HCT116 (cell line): Measurements from ENCODE around the gene C11orf52. TPM values are rescaled to one million over a fixed set of nuclear protein-coding genes. Genes with fewer than 3 reads are reported as not detected.

ENCODE experiments used
- ATAC-seq: fragments of 200-7000 bp; cut with Tn5 transposase; 2 replicates; pipeline ENCODE4 v1.9.1; 2020; ENCODE audit warnings: mild to moderate bottlenecking, moderate library complexity
- BruUV-seq: library from RNA; stranded (reverse); fragments of 400-500 nt; replicated peaks from 2 replicates; lab custom pipeline; 2021; lab: Mats Ljungman, UMichigan
- CTCF ChIA-PET: fragments of 300-600 bp; sonication (Branson Sonifier 250); formaldehyde crosslinking; loops from one replicate; lab custom pipeline; 2021; ENCODE audit warnings: antibody characterized with exemption; lab: Charles Lee
- POLR2A ChIA-PET: fragments of 300-600, 350-600 bp; sonication (Branson Sonifier 250); formaldehyde crosslinking; loops from one replicate; lab custom pipeline; 2021; ENCODE audit warnings: antibody characterized with exemption; lab: Charles Lee
- RAD21 ChIA-PET, 2 experiments: fragments of 300-600 bp; sonication (Branson Sonifier 250); formaldehyde crosslinking; loops; one replicate each; lab custom pipeline; 2023; ENCODE audit warnings: low total read pairs in 2 of 2; ENCODE audit not compliant: uncharacterized antibody in 2 of 2, unreplicated experiment in 2 of 2, low non-redundant PET in 1 of 2; lab: Charles Lee
- DNase-seq: peaks from one replicate; pipeline ENCODE4 v3.0.0-alpha.2; 2010; ENCODE audit warnings: low read depth, low spot score
- H2AFZ ChIP-seq: fragments of 200-600 bp; shearing (Covaris generic), sonication (generic); 2 replicates; pipeline ENCODE4 v1.6.1; 2017; ENCODE audit warnings: low read depth, mixed run types, mixed read lengths, antibody characterized with exemption, low read length; ENCODE audit not compliant: poor library complexity, severe bottlenecking
- H3K27ac ChIP-seq: 2 replicates; pipeline ENCODE4 v1.5.1; 2012; ENCODE audit warnings: low read depth, low read length
- H3K27me3 ChIP-seq: fragments of 200-600 bp; sonication (generic); 2 replicates; pipeline ENCODE4 v1.6.1; 2016; ENCODE audit warnings: mixed run types, low read length, mixed read lengths; ENCODE audit not compliant: insufficient read depth
- H3K36me3 ChIP-seq, 2 experiments: fragments of 200-500 bp in 1 of 2; fragments of 200-600 bp in 1 of 2; sonication (Bioruptor generic) in 1 of 2; sonication (generic) in 1 of 2; 2 replicates each; pipeline versions ENCODE4 v1.5.1 to v1.6.1; 2014 to 2016; ENCODE audit warnings: low read length in 2 of 2, inconsistent platforms in 1 of 2, mixed read lengths in 1 of 2, mixed run types in 1 of 2; ENCODE audit not compliant: insufficient read depth in 2 of 2, control insufficient read depth in 1 of 2
- H3K4me1 ChIP-seq, 2 experiments: fragments of 200-600 bp in 1 of 2; sonication (generic) in 1 of 2; 2 replicates each; pipeline versions ENCODE4 v1.5.1 to v1.6.1; 2012 to 2017; ENCODE audit warnings: low read length in 2 of 2, inconsistent platforms in 1 of 2, mild to moderate bottlenecking in 1 of 2, mixed read lengths in 1 of 2, mixed run types in 1 of 2, moderate library complexity in 1 of 2; ENCODE audit not compliant: insufficient read depth in 2 of 2, control insufficient read depth in 1 of 2
- H3K4me2 ChIP-seq: fragments of 200-600 bp; sonication (generic); 2 replicates; pipeline ENCODE4 v1.6.1; 2017; ENCODE audit warnings: mixed run types, low read length, mixed read lengths
- H3K4me3 ChIP-seq, 2 experiments: fragments of 200-600 bp in 1 of 2; sonication (generic) in 1 of 2; replicated peaks in 1 of 2; 2 replicates each; pipeline ENCODE4 v1.5.1; 2011 to 2016; ENCODE audit warnings: low read length in 2 of 2, control low read depth in 1 of 2, low read depth in 1 of 2, mild to moderate bottlenecking in 1 of 2, mixed read lengths in 1 of 2, mixed run types in 1 of 2
- H3K79me2 ChIP-seq: fragments of 200-600 bp; sonication (generic); 2 replicates; pipeline ENCODE4 v1.6.1; 2017; ENCODE audit warnings: mild to moderate bottlenecking, mixed run types, low read length, moderate library complexity, mixed read lengths; ENCODE audit not compliant: insufficient read depth
- H3K9ac ChIP-seq: fragments of 200-600 bp; sonication (generic); 2 replicates; pipeline ENCODE4 v1.6.1; 2016; ENCODE audit warnings: low read length, mixed read lengths
- H3K9me2 ChIP-seq: fragments of 200-600 bp; sonication (generic), shearing (Covaris generic); 2 replicates; pipeline ENCODE4 v1.6.1; 2017; ENCODE audit warnings: mixed run types, mild to moderate bottlenecking, moderate library complexity; ENCODE audit not compliant: insufficient read depth
- H3K9me3 ChIP-seq, 2 experiments: fragments of 200-500 bp in 1 of 2; fragments of 200-600 bp in 1 of 2; sonication (Bioruptor generic) in 1 of 2; sonication (generic) in 1 of 2; 2 replicates each; pipeline ENCODE4 v1.6.1; 2014 to 2017; ENCODE audit warnings: low read length in 2 of 2, mixed read lengths in 2 of 2, inconsistent platforms in 1 of 2, low read depth in 1 of 2, mild to moderate bottlenecking in 1 of 2, mixed run types in 1 of 2, moderate library complexity in 1 of 2; ENCODE audit not compliant: control insufficient read depth in 1 of 2, insufficient read depth in 1 of 2
- H4K20me1 ChIP-seq: fragments of 200-600 bp; sonication (generic), shearing (Covaris generic); 2 replicates; pipeline ENCODE4 v1.6.1; 2017; ENCODE audit warnings: mixed run types, mild to moderate bottlenecking, moderate library complexity; ENCODE audit not compliant: insufficient read depth
- ATF3 ChIP-seq: IDR thresholded peaks from 2 replicates; pipeline ENCODE4 v1.6.1; 2012
- CBX3 ChIP-seq: IDR thresholded peaks from 2 replicates; pipeline ENCODE4 v1.6.1; 2012; ENCODE audit warnings: low read depth
- CEBPB ChIP-seq: IDR thresholded peaks from 2 replicates; pipeline ENCODE4 v1.6.1; 2012; ENCODE audit warnings: low read depth
- CTCF ChIP-seq, 3 experiments: fragments of 200-600 bp in 1 of 3; sonication (generic) in 1 of 3; IDR thresholded peaks in 2 of 3; conservative IDR thresholded peaks in 1 of 3; 2 replicates each; pipeline ENCODE4 v1.5.1; 2012 to 2017; ENCODE audit warnings: low read depth in 2 of 3, low read length in 2 of 3, antibody characterized with exemption in 1 of 3, borderline replicate concordance in 1 of 3, control low read depth in 1 of 3, mild to moderate bottlenecking in 1 of 3, mixed read lengths in 1 of 3, mixed run types in 1 of 3, moderate library complexity in 1 of 3; ENCODE audit not compliant: insufficient read depth in 1 of 3
- EGR1 ChIP-seq: IDR thresholded peaks from 2 replicates; pipeline ENCODE4 v1.6.1; 2012; ENCODE audit warnings: low read depth
- ELF1 ChIP-seq: IDR thresholded peaks from 2 replicates; pipeline ENCODE4 v1.6.1; 2012; ENCODE audit warnings: low read depth, borderline replicate concordance
- EZH2 ChIP-seq: fragments of 200-600 bp; sonication (generic); IDR thresholded peaks from 2 replicates; pipeline ENCODE4 v1.6.1; 2017; ENCODE audit warnings: antibody characterized with exemption, mixed run types
- EZH2phosphoT487 ChIP-seq: fragments of 200-600 bp; IDR thresholded peaks from 2 replicates; pipeline ENCODE4 v1.6.1; 2018; ENCODE audit warnings: antibody characterized with exemption, borderline replicate concordance
- FOSL1 ChIP-seq: IDR thresholded peaks from 2 replicates; pipeline ENCODE4 v1.6.1; 2012; ENCODE audit warnings: low read depth
- JUND ChIP-seq: IDR thresholded peaks from 2 replicates; pipeline ENCODE4 v1.6.1; 2012
- MAX ChIP-seq: IDR thresholded peaks from 2 replicates; pipeline ENCODE4 v1.6.1; 2012
- POLR2AphosphoS5 ChIP-seq: IDR thresholded peaks from 2 replicates; pipeline ENCODE4 v1.6.1; 2011; ENCODE audit warnings: mild to moderate bottlenecking, low read depth, low read length, moderate library complexity
- RAD21 ChIP-seq: IDR thresholded peaks from 2 replicates; pipeline ENCODE4 v1.6.1; 2012; ENCODE audit warnings: low read depth, mild to moderate bottlenecking
- SIN3A ChIP-seq: IDR thresholded peaks from 2 replicates; pipeline ENCODE4 v1.6.1; 2012; ENCODE audit warnings: low read depth
- SP1 ChIP-seq: IDR thresholded peaks from 2 replicates; pipeline ENCODE4 v1.6.1; 2012; ENCODE audit warnings: low read depth
- SRF ChIP-seq: IDR thresholded peaks from 2 replicates; pipeline ENCODE4 v1.6.1; 2012; ENCODE audit warnings: low read depth
- ZBTB33 ChIP-seq: IDR thresholded peaks from 2 replicates; pipeline ENCODE4 v1.6.1; 2011; ENCODE audit warnings: mild to moderate bottlenecking, low read length, moderate library complexity; ENCODE audit not compliant: insufficient replicate concordance; ENCODE audit errors: extremely low read depth
- ZFX ChIP-seq: fragments of 450-650 bp; IDR thresholded peaks from 2 replicates; pipeline ENCODE4 v1.6.1; 2017
- intact Hi-C: fragments of 100-400 bp; cut with micrococcal nuclease; formaldehyde crosslinking; loops from 2 replicates; pipeline ENCODE4 v1.10.0; 2022
- total RNA-seq: library from RNA; stranded (reverse); gene quantifications from one replicate; pipeline ENCODE4 v1.2.1, GENCODE V29; 2021; ENCODE audit not compliant: unreplicated experiment
- TF ChIP-seq, protein P1 (sequence below): IDR thresholded peaks from 2 replicates; pipeline ENCODE4 v1.6.1; 2012; ENCODE audit warnings: low read depth

C11orf52 gene
- total RNA-seq, 1 experiment from 2014 or later = 4.6 TPM

GRCh38 chr11:111925953-111926352 is 7.2 kb downstream of the C11orf52 start:
- peak overlapping the region; percentile 80 for H3K4me2 ChIP-seq
- TF ChIP-seq FOSL1 (no peak), EZH2phosphoT487 (no peak), CTCF (IDR thresholded peaks at IDR 0.05 in 2 of 3, conservative IDR thresholded peaks at IDR 0.05 in 1 of 3; ENCODE audit: borderline replicate concordance in 1 of 3, insufficient read depth in 1 of 3, low read depth in 2 of 3, low read length in 2 of 3) (no peak), ZFX (no peak), RAD21 (no peak), SRF (no peak), CEBPB (no peak), POLR2AphosphoS5 (no peak), ELF1 (no peak), MAX (no peak), ATF3 (no peak), CBX3 (no peak), JUND (no peak), SP1 (no peak), ZBTB33 (no peak), EZH2 (no peak), EGR1 (no peak), SIN3A (no peak)
- TF ChIP-seq, protein P1, sequence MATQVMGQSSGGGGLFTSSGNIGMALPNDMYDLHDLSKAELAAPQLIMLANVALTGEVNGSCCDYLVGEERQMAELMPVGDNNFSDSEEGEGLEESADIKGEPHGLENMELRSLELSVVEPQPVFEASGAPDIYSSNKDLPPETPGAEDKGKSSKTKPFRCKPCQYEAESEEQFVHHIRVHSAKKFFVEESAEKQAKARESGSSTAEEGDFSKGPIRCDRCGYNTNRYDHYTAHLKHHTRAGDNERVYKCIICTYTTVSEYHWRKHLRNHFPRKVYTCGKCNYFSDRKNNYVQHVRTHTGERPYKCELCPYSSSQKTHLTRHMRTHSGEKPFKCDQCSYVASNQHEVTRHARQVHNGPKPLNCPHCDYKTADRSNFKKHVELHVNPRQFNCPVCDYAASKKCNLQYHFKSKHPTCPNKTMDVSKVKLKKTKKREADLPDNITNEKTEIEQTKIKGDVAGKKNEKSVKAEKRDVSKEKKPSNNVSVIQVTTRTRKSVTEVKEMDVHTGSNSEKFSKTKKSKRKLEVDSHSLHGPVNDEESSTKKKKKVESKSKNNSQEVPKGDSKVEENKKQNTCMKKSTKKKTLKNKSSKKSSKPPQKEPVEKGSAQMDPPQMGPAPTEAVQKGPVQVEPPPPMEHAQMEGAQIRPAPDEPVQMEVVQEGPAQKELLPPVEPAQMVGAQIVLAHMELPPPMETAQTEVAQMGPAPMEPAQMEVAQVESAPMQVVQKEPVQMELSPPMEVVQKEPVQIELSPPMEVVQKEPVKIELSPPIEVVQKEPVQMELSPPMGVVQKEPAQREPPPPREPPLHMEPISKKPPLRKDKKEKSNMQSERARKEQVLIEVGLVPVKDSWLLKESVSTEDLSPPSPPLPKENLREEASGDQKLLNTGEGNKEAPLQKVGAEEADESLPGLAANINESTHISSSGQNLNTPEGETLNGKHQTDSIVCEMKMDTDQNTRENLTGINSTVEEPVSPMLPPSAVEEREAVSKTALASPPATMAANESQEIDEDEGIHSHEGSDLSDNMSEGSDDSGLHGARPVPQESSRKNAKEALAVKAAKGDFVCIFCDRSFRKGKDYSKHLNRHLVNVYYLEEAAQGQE = no peak
- RAD21 ChIA-PET = interaction anchor here in 1 of 2 experiments (1.0 kb wide), 1 partner anchor 293 kb away, joined by 3 read pairs; no protein-coding TSS in a partner anchor
- DNase-seq = no peak
- CTCF ChIA-PET = interaction anchor here (2.0 kb wide), 1 partner anchor 56 kb away, joined by 11 read pairs; no protein-coding TSS in a partner anchor
- peaks cover 7 to 15% of the 10 kb centered on the region in 2 experiments for H3K4me1 ChIP-seq
- H2AFZ ChIP-seq = no peak overlapping the region
- H4K20me1 ChIP-seq = no peaks in the 10 kb centered on the region
- intact Hi-C loops = no loop called here
- H3K27me3 ChIP-seq = no peaks in the 10 kb centered on the region
- H3K36me3 ChIP-seq = no peaks in the 10 kb centered on the region
- BruUV-seq = no TSS peak
- peak overlapping the region in 1 of 2 experiments; percentile 54; a peak in 3 of 4 replicates for H3K4me3 ChIP-seq
- H3K27ac ChIP-seq = 0 out of 2 replicates have a peak overlapping the region, but pooled peaks have one; percentile 59
- no peaks in the 10 kb centered on the region for H3K9me3 ChIP-seq
- no peak for ATAC-seq
- no peaks in the 10 kb centered on the region for H3K9me2 ChIP-seq
- no peaks in the 10 kb centered on the region for H3K79me2 ChIP-seq
- POLR2A ChIA-PET = no interaction called here
- H3K9ac ChIP-seq = peak overlapping the region; percentile 58
